AML-193 (cell line): ENCODE data around the gene OR52N4.
"Not testable (repeated sequence)": the region's sequence is repeated elsewhere in the genome, so short reads cannot be mapped to it uniquely, and the experiment has no call there.

Experiments
- DNase-seq, 2 experiments: peaks; one replicate each; lab custom pipeline; 2025; lab: John Stamatoyannopoulos, UW

OR52N4 gene

DNA sequence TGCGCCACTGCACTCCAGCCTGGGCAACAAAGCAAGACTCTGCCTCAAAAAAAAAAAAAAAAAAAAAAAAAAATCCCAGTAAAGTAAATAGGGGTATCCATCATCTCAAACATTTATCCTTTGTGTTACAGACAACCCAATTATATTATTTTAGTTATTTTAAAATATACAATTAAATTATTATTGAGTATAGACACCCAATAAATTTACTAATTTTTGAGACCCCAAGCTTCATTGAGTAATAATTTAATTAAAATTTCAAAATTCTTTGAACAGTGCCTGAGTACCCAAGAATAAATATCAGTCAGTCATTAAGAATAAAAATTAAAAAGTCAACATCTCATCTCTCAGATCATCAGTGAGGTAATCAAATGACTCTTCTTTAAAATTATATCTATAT, at the start of gene OR52N4:
OR52N4 (plus strand) TSS at position 301 of the 400 bp plus-strand sequence. CDS start 498 bp downstream, outside the sequence.
- no peak for DNase-seq

DNA sequence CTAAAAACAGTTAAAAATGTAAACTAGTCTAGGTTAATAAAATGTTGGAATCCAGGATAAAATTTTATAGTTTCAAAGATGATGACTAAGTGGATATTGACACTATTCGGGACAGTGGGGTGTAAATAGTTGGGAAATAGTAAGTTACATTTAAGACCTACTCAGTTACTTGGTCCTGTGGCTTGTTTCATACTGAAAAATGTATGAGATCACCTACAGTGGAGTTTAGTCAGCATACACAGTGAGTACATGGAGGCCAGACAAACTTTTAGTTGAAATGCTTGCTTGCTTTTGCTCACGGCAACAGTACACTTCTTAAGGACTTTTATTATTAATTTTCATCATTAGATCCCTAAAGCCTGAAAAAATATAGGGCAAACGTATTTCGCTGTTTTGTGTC, 48.4 kb upstream of the OR52N4 start:
- DNase-seq, result no peak

DNA sequence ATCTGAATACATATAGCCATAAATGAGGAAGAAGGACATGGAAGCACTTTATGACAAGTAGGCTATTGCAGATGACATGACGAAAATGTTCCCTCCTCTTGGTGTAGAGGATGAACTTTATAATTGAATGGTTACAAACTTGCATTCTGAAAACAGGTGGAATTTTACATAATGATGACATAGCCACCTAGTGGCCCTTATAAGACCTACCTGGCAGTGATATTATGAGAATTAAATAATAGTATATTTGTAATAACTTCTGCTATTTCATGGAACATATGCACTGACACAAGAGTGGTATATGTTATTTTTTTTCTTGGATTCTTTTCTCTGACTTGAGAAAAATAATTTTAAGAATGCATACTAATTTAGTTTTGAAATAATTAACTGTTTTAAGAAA, 41.5 kb upstream of the OR52N4 start:
- no peak for DNase-seq

DNA sequence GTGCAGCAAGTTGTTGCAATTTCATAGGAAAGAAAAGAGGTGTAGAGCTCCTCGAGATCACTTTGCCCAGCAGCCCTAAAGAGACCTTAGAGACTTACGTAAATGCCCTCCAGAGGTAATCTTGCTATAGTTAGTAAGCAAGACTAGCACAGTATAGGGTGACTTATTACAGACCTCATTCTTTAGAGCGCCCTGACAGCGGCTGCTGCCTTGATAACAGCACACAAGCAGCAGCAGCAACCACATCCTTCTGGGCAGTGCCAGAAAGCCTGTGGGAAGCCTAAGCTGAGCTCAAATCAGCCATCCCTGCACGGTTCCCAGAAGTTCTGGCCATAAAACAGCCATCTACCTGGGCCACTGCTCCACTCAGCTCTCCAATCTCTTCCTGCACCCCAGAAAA, 40.3 kb upstream of the OR52N4 start:
- DNase-seq, result no peak

DNA sequence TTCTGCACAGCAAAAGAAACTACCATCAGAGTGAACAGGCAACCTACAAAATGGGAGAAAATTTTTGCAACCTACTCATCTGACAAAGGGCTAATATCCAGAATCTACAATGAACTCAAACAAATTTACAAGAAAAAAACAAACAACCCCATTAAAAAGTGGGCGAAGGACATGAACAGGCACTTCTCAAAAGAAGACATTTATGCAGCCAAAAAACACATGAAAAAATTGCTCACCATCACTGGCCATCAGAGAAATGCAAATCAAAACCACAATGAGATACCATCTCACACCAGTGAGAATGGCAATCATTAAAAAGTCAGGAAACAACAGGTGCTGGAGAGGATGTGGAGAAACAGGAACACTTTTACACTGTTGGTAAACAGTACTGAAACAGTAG, 37.5 kb upstream of the OR52N4 start:
- DNase-seq, result not testable (repeated sequence)

DNA sequence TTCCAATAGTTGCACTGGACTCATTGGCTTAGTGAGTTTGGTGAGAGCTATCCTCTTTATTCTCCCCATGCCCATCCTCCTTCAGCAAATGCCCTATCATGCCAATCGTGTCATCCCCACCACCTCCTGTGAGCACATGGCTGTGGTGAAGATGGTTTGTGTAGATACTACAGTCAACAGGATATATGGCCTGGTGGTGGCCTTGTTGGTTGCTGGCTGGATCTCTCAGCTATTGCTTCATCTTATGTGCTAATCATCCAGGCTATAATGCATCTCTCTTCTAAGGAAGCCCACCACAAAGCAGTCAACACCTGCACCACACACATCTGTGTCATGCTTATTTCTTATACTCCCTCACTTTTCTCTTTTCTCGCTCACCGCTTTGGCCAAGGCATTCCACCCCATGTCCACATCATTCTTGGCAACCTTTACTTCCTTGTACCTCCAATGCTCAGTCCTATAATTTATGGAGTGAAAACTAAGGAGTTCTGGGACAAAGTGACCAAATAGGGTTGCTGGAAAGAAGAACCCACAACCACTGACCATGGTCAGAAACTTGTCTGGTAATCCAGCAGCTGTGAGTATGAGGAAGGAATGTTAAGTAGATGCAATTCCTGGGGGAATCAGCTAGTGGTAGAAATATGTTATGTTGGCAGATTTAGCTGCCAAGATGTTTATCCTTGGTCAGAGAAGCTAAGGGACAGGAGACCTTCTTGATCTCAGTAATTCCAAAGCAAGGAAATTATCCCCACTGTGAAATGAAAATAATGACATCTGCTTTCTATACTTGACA, 34.1 kb upstream of the OR52N4 start:
- no peak for DNase-seq

DNA sequence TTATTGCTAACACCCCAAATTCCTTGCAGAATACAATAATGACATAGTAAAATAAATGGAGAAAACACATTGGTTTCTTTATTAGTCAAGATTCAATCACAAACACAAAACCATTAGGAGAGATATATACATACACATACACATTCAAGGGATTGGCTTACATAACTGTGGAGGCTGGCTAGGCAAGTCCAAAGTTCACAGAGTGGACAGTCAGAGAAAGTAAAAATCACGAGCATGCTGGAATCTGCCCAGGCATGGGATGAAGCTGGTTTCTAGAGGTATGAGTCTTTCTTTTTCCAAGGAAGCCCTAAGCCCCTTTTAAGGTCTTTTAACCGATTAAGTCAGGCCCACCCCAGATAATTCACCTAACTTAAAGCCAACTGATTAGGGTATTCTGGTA, 31.4 kb upstream of the OR52N4 start:
- DNase-seq, result no peak

DNA sequence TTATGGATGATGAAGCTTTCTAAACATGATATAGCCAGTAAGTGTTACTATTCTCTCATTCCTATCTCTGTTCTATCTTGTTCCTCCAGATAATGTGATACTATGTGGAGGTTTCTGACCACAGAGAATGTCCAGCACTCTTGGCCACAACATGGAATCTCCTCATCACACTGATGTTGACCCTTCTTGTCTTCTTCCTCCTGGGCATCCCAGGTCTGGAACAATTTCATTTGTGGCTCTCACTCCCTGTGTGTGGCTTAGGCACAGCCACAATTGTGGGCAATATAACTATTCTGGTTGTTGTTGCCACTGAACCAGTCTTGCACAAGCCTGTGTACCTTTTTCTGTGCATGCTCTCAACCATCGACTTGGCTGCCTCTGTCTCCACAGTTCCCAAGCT, 27.7 kb upstream of the OR52N4 start:
- DNase-seq, result no peak

DNA sequence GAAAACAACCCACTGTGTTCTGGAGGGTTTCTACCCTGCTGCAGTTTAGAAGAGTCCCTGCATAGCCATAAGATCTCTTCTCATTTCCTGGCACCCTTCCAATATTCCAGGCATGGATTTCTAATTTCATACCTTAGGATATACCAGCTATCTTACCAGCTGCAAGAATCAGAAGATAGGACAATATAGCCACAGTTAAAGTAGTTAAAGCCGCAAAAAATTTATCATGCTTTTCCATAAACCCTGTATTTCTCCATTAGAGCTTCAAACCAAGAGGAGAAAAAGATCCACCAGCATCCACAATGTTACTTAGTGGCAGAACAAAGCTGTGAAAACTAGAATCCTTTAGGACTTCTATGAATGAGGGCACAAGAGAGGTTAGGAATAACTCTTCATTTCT, 26.4 kb upstream of the OR52N4 start:
- no peak for DNase-seq

DNA sequence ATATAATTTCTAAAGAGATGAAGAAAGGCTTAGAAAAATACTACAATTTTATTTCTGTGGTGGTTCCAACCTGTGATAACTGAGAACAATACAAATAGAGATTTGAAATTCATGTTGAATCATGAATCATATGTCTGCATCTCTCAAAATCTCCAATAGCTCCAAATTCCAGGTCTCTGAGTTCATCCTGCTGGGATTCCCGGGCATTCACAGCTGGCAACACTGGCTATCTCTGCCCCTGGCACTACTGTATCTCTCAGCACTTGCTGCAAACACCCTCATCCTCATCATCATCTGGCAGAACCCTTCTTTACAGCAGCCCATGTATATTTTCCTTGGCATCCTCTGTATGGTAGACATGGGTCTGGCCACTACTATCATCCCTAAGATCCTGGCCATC, 17.6 kb upstream of the OR52N4 start, which contains the start of gene OR56B1:
OR56B1 (plus strand) TSS at position 53 of the 400 bp plus-strand sequence; CDS start at position 122, 69 bp downstream.
- no peak for DNase-seq

DNA sequence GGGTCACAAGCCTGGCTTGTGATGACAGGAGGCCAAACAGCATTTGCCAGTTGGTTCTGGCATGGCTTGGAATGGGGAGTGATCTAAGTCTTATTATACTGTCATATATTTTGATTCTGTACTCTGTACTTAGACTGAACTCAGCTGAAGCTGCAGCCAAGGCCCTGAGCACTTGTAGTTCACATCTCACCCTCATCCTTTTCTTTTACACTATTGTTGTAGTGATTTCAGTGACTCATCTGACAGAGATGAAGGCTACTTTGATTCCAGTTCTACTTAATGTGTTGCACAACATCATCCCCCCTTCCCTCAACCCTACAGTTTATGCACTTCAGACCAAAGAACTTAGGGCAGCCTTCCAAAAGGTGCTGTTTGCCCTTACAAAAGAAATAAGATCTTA, 17.0 kb upstream of the OR52N4 start:
- no peak for DNase-seq

DNA sequence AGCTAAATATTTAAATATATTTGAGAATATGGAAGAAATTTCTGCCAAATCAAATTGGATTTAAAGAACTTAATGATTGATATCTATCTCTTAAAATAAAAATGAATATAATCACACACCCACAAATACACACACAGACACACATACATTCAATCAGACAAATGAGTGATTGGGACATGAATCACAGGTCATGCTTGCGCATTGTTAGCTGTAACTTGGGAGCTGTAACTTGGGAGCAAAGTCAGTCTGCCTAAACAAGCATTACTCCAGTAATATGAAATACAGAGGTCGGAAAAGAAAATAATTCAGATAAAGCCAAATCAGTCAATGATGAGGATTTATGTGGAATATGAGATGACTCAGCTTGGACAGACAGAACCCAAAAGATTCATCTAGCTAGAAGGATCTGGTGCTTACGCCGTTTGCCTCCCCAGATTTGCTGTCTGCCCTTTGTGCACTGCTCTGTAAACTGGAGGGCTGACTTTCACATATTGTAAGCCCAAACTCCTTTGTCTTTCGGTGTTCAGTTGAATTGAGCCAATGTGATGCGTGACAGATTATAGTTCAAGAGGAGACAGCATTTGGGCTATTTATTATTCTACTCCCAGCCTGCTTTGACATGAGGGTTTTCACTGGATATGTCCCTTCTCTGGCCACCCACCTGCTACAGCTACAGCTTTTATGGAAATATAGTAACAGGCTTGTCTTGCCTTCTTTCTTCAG, 16.2 kb upstream of the OR52N4 start:
- DNase-seq, result no peak

DNA sequence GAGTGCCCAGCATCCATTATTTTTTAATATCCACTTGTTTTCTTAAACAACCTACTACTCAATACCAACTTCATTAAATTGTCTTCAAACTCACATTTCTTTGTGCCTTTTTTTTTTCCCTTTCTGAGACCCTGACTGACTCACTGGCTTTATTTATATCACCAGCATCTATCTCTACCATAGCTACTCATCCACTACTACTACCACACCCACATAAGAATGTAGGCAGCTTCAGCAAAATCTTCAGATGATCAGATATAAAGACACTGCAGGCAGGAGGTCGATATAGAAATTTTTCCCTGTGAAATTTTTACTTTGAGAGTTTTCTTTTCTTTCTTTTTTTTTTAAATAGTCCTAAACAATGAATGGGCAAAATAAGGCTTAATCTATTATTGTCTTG, 15.6 kb upstream of the OR52N4 start:
- DNase-seq, result no peak

DNA sequence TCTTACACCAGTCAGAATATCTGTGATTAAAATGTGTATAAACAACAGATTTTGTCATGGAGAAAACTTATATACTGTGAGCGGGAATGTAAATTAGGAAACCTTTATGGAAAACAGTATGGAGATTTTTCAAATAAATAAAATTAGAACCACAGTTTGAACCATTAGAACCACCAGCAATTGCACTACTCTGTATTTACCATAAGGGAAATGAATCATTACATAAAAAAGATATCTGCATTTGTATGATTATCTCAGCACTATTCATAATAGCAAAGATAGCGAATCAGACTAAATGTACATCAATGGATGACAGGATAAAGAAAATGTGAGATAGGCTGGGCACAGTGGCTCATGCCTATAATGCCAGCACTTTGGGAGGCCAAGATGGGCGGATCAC, 7.4 kb upstream of the OR52N4 start:
- DNase-seq, result no peak

DNA sequence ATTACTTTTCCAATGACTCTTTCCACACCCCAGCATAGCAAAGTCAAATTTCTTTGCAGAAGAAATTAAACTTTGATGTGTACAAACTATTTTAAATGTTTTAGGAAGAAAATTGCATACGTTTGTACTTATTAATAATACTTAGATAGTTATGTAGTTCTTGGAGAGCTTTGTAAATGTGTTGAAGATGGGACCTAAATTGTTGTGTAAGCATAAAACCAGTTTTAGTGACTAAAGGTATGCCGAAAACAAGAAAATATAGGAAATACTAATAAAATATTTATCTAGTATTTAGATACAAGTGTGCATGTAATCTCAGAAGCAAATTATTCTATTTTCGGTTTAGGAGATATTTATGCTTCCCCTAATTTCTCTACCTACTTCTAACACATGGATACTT, 4.2 kb upstream of the OR52N4 start:
- no peak for DNase-seq

DNA sequence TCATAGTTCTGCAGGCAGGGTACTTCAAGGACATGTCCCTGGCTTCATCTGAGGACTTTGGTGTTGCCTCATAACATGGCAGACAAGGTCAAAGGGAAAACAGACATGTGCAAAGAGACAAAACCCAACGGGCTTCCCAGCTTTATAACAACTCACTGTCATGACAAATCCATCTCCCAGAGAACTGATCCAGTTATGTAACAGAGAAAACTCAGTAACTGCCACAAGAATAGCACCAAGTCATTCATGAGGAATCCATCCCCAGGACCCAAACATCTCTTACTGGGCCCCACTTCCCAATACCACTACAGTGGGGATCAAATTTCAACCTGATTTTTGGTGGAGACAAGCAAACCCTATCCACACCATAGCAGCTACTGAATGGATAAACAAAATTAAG, 13.0 kb downstream of the OR52N4 start:
- DNase-seq, result no peak

DNA sequence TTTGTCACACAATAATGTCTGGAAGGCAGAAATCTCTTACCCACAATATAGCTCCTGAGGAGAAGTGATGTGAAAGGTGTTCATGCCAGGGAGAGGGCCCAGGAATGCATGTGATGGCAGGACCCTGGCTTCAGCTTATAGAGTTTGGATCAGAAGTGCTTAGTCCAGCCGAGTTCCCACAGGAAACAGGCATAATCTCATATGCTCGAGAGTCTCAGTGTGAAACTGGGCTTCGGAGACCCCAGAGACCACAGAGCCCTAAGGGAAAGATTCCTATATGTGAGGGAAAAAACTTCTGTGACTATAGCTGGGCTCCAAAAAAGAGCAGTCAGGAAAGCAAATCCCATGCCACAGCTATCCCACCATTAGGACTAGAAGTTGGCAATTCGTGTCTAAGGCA, 29.2 kb downstream of the OR52N4 start, which contains the start of gene OR52N5:
OR52N5 (minus strand) TSS at position 101 of the 400 bp plus-strand sequence. CDS start 4,721 bp downstream, outside the sequence.
- no peak for DNase-seq

DNA sequence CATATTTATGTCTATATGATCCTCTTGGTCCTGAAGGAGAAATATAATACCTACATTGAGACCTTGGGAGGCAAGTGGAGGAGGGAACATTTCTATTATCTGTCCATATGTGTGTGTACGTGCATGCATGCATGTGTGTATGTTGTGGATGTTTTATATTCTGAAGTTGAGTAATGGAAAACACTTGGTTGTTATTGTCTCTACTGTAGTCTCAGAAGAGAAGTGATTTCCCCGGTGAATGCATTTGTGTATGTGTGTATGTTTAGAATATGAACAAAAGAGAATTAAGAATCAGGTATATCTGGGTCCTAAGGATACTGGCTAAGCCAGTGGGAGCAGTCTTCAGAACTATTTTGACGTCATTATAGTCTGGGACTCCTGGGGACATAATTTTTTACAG, 37.1 kb downstream of the OR52N4 start, which contains the start of gene OR52N1:
OR52N1 (minus strand) TSS at position 101 of the 400 bp plus-strand sequence. CDS start 2,449 bp downstream, outside the sequence.
- DNase-seq, result no peak

DNA sequence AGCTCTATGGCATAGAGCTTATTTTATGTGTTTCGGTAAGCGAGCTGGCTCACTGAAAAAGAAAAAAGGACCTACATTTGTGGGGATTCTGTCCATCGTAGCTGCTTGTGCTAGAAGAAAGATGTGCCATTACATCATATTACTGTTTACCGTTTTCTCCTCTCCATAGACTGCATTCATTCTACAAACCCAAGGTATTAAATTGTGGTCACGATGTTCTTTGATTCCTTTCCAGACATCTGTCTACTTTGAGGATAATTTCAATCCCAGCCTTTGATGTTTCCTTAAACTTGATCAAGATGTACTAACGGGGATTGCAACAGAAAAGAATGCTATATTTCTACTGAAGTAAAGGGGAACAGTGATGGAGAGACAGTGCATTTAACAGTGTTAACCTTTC, 42.5 kb downstream of the OR52N4 start:
- DNase-seq, result no peak

DNA sequence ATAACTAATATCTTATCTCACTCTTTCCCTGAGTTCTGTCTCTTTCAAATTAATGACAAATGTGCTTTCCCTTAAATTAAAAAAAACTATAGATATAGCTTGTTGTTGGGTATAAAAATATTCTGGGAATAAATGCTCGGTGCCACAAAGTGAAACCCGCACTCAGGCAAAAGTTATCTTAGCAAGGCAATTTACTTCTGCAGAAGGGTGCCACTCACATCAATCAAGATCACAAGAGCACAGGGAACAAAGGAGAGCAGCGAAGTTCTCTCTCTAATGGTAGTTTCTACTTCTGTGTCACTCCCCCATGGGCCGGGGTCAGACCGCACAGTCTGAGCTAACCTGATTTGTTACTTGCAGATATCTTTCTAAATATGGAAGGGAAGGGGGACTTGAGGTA, 49.9 kb downstream of the OR52N4 start:
- DNase-seq, result no peak
